IMR-90 (cell line): ENCODE results near the gene API5. TPM values are rescaled to one million over a fixed set of nuclear protein-coding genes. Genes with fewer than 3 reads are reported as not detected.

ENCODE experiments used
- ATAC-seq: fragments of 200-7000 bp; cut with Tn5 transposase; 2 replicates; pipeline ENCODE4 v1.9.1; 2020; ENCODE audit warnings: low read depth, mild to moderate bottlenecking, moderate library complexity
- BruUV-seq: library from RNA; stranded (reverse); fragments of 400-500 nt; replicated peaks from 2 replicates; lab custom pipeline; 2021; lab: Mats Ljungman, UMichigan
- CTCF ChIA-PET: fragments of 300-600 bp; formaldehyde crosslinking; extraction: SDS; loops from one replicate; lab custom pipeline; 2021; ENCODE audit warnings: antibody characterized with exemption; lab: Yijun Ruan, JAX
- POLR2A ChIA-PET: fragments of 300-600 bp; sonication (Branson Sonifier 250); formaldehyde crosslinking; loops from one replicate; lab custom pipeline; 2022; ENCODE audit warnings: antibody characterized with exemption; ENCODE audit not compliant: unreplicated experiment; lab: Charles Lee
- DNase-seq: peaks from one replicate; pipeline ENCODE4 v3.0.0; 2013
- H2AFZ ChIP-seq: replicated peaks from 2 replicates; pipeline ENCODE3; 2013; ENCODE audit warnings: low read length, mild to moderate bottlenecking; ENCODE audit not compliant: poor library complexity
- H2AK5ac ChIP-seq: 2 replicates; pipeline ENCODE4 v1.6.1; 2013; ENCODE audit warnings: low read depth, low read length, inconsistent platforms
- H2AK9ac ChIP-seq: replicated peaks from 2 replicates; pipeline ENCODE3; 2013; ENCODE audit warnings: mild to moderate bottlenecking, low read depth, low read length, moderate library complexity; ENCODE audit not compliant: poor library complexity
- H2BK120ac ChIP-seq: 2 replicates; pipeline ENCODE4 v1.6.1; 2013; ENCODE audit warnings: low read depth, low read length, inconsistent platforms
- H2BK15ac ChIP-seq: 3 replicates; pipeline ENCODE4 v1.6.1; 2013; ENCODE audit warnings: low read depth, low read length, inconsistent platforms
- H2BK20ac ChIP-seq: 2 replicates; pipeline ENCODE4 v1.6.1; 2013; ENCODE audit warnings: low read depth, mild to moderate bottlenecking, inconsistent platforms, low read length, moderate library complexity
- H2BK5ac ChIP-seq: 2 replicates; pipeline ENCODE4 v1.6.1; 2013; ENCODE audit warnings: mild to moderate bottlenecking, low read depth, low read length, inconsistent platforms; ENCODE audit not compliant: poor library complexity, severe bottlenecking
- H3K14ac ChIP-seq: replicated peaks from 2 replicates; pipeline ENCODE4 v1.6.1; 2013; ENCODE audit warnings: low read depth, low read length, inconsistent platforms
- H3K18ac ChIP-seq: 2 replicates; pipeline ENCODE4 v1.6.1; 2013; ENCODE audit warnings: low read depth, low read length, control low read depth
- H3K23ac ChIP-seq: 2 replicates; pipeline ENCODE4 v1.6.1; 2013; ENCODE audit warnings: low read depth, low read length, inconsistent platforms
- H3K27ac ChIP-seq: 2 replicates; pipeline ENCODE4 v1.5.1; 2013; ENCODE audit warnings: mild to moderate bottlenecking, control low read depth, low read length; ENCODE audit not compliant: insufficient read depth
- H3K27me3 ChIP-seq: 2 replicates; pipeline ENCODE4 v1.6.1; 2013; ENCODE audit warnings: low read length; ENCODE audit not compliant: control insufficient read depth, insufficient read depth
- H3K36me3 ChIP-seq: 2 replicates; pipeline ENCODE4 v1.6.1; 2013; ENCODE audit warnings: low read length, mixed read lengths; ENCODE audit not compliant: control insufficient read depth, insufficient read depth
- H3K4ac ChIP-seq: 2 replicates; pipeline ENCODE4 v1.6.1; 2013; ENCODE audit warnings: low read depth, low read length, inconsistent platforms
- H3K4me1 ChIP-seq: 2 replicates; pipeline ENCODE4 v1.6.1; 2013; ENCODE audit warnings: low read length, mixed read lengths; ENCODE audit not compliant: control insufficient read depth, insufficient read depth
- H3K4me2 ChIP-seq: 2 replicates; pipeline ENCODE4 v1.6.1; 2013; ENCODE audit warnings: low read depth, mild to moderate bottlenecking, control low read depth, low read length, moderate library complexity
- H3K4me3 ChIP-seq: 2 replicates; pipeline ENCODE4 v1.5.1; 2013; ENCODE audit warnings: low read depth, mild to moderate bottlenecking, control low read depth, low read length, moderate library complexity; ENCODE audit not compliant: insufficient read depth
- H3K56ac ChIP-seq: 2 replicates; pipeline ENCODE4 v1.6.1; 2013; ENCODE audit warnings: low read length, inconsistent platforms; ENCODE audit not compliant: insufficient read depth; ENCODE audit errors: extremely low read depth
- H3K79me1 ChIP-seq, 2 experiments: 2 replicates each; pipeline ENCODE4 v1.6.1; 2013; ENCODE audit warnings: low read length in 2 of 2, inconsistent platforms in 1 of 2, low read depth in 1 of 2
- H3K9ac ChIP-seq: 2 replicates; pipeline ENCODE4 v1.6.1; 2013; ENCODE audit warnings: low read depth, low read length, control low read depth
- H3K9me1 ChIP-seq: 2 replicates; pipeline ENCODE4 v1.6.1; 2013; ENCODE audit warnings: low read length, inconsistent platforms; ENCODE audit not compliant: insufficient read depth
- H3K9me3 ChIP-seq: 2 replicates; pipeline ENCODE4 v1.6.1; 2013; ENCODE audit warnings: low read length; ENCODE audit not compliant: control insufficient read depth, insufficient read depth
- H4K20me1 ChIP-seq: 2 replicates; pipeline ENCODE4 v1.6.1; 2013; ENCODE audit warnings: low read length, inconsistent platforms; ENCODE audit not compliant: insufficient read depth
- H4K5ac ChIP-seq: 2 replicates; pipeline ENCODE4 v1.6.1; 2013; ENCODE audit warnings: mild to moderate bottlenecking, low read depth, low read length, control low read depth
- H4K8ac ChIP-seq, 2 experiments: 2 replicates each; pipeline ENCODE4 v1.6.1; 2013; ENCODE audit warnings: low read depth in 2 of 2, low read length in 2 of 2, control low read depth in 1 of 2, inconsistent platforms in 1 of 2
- H4K91ac ChIP-seq: 2 replicates; pipeline ENCODE4 v1.6.1; 2013; ENCODE audit warnings: low read depth, low read length, inconsistent platforms; ENCODE audit not compliant: insufficient read depth
- BHLHE40 ChIP-seq: fragments of 150-350 bp; IDR thresholded peaks from 2 replicates; pipeline ENCODE4 v1.6.1; 2016; ENCODE audit warnings: mild to moderate bottlenecking, low read depth, low read length
- FOS ChIP-seq: fragments of 150-350 bp; IDR thresholded peaks from 2 replicates; pipeline ENCODE4 v1.6.1; 2016; ENCODE audit warnings: low read depth, low read length
- USF2 ChIP-seq: fragments of 150-350 bp; IDR thresholded peaks from 2 replicates; pipeline ENCODE4 v1.6.1; 2017; ENCODE audit warnings: mild to moderate bottlenecking, antibody characterized with exemption, low read length, low read depth
- WGBS, 2 experiments: methylation state at CpG; one replicate each; pipeline versions ENCODE4 v1.1.5 to v1.1.7; 2013; ENCODE audit warnings: missing lambda C conversion rate in 2 of 2; ENCODE audit not compliant: insufficient read length in 1 of 2; ENCODE audit errors: extremely low coverage in 2 of 2; 5-methylcytosine and 5-hydroxymethylcytosine counted together
- dilution Hi-C: fragments of 300-500 bp; cut with HindIII; formaldehyde crosslinking; loops from one replicate; pipeline ENCODE4 v1.14.3; 2018; ENCODE audit warnings: low sequenced_read_pairs; ENCODE audit not compliant: unreplicated experiment
- in situ Hi-C: fragments of 300-500 bp; cut with MboI; formaldehyde crosslinking; loops from 3 replicates; pipeline ENCODE4 v1.14.3; 2019; ENCODE audit warnings: low sequenced_read_pairs, inconsistent platforms, mixed read lengths
- intact Hi-C: fragments of 100-400 bp; cut with micrococcal nuclease; formaldehyde crosslinking; loops from 2 replicates; pipeline ENCODE4 v1.10.0; 2022
- polyA plus RNA-seq, 3 experiments: library from polyadenylated mRNA; depleted of rRNA; stranded (reverse); fragments of >200 nt; gene quantifications; 2 replicates each; pipeline ENCODE4 v1.2.3, GENCODE V29; 2012; ENCODE audit warnings: low replicate concordance in 1 of 3
- total RNA-seq: library from RNA; depleted of rRNA; stranded (reverse); fragments of >200 nt; gene quantifications from 2 replicates; pipeline ENCODE4 v1.2.3, GENCODE V29; 2012

API5 gene
- total and polyA plus RNA-seq, 2 of the 4 experiments (the other 2 are of a cell fraction) = 44.9 to 59.9 TPM

- intact Hi-C loops (no loop called here), in situ Hi-C loops (no loop called here), dilution Hi-C loops (no loop called here)
- no peak overlapping the region for H2BK15ac ChIP-seq
- BruUV-seq = no TSS peak
- peaks cover 19% of the 10 kb centered on the region for H3K36me3 ChIP-seq
- H3K79me1 ChIP-seq = peaks cover 22 to 35% of the 10 kb centered on the region in 2 experiments
- no peak overlapping the region for H2AFZ ChIP-seq
- CTCF ChIA-PET = no interaction called here
- no peak overlapping the region for H3K14ac ChIP-seq
- H3K4me1 ChIP-seq = no peaks in the 10 kb centered on the region
- H2BK5ac ChIP-seq = no peak overlapping the region
- no CpG with 5 or more reads among the region's 2 CpGs for WGBS, 2 experiments
- H3K27ac ChIP-seq = no peak overlapping the region
- H4K8ac ChIP-seq = no peak overlapping the region
- POLR2A ChIA-PET = interaction anchor here (1.0 kb wide), 1 partner anchor 16 kb away, joined by 5 read pairs; no protein-coding TSS in a partner anchor
- H3K4me3 ChIP-seq = no peak overlapping the region
- H3K27me3 ChIP-seq = no peaks in the 10 kb centered on the region
- H4K5ac ChIP-seq = no peak overlapping the region
- H4K20me1 ChIP-seq = peaks cover 4% of the 10 kb centered on the region; the same call in 1 of the 2 replicates
- ATAC-seq (no peak), DNase-seq (no peak)
- TF ChIP-seq USF2 (no peak), BHLHE40 (no peak), FOS (no peak)
- H2BK20ac ChIP-seq = no peak overlapping the region
- no peak overlapping the region for H3K23ac ChIP-seq
- no peak overlapping the region for H4K91ac ChIP-seq
- H2AK5ac ChIP-seq = no peak overlapping the region
- no peaks in the 10 kb centered on the region for H3K9me3 ChIP-seq
- H2AK9ac ChIP-seq = no peak overlapping the region
- H3K9me1 ChIP-seq = 0 out of 2 replicates have a peak, but pooled peaks cover 2% of the 10 kb centered on the region
- no peak overlapping the region for H3K56ac ChIP-seq
- H3K4ac ChIP-seq = no peak overlapping the region
- no peak overlapping the region for H2BK120ac ChIP-seq
- no peak overlapping the region for H3K9ac ChIP-seq
- no peak overlapping the region for H3K18ac ChIP-seq
- no peak overlapping the region for H3K4me2 ChIP-seq
Measured at GRCh38 chr11:43381802-43382201, 70.0 kb downstream of the API5 start.
